ENCODE data around the gene CUX1. TPM values are rescaled to one million over a fixed set of nuclear protein-coding genes. Genes with fewer than 3 reads are reported as not detected.

CUX1 gene
- total and polyA plus RNA-seq, 2 of the 13 experiments (the other 11 are each of a cell fraction or from before 2014, with no cell fraction given) = 13.7 to 14.9 TPM

- TF ChIP-seq SYNCRIP (IDR thresholded peaks at IDR 0.05; ENCODE audit: insufficient read depth, low read depth, low read length) (no peak), GATA4 (IDR thresholded peaks at IDR 0.05; ENCODE audit: borderline replicate concordance, low read depth) (no peak), ZNF737 (CRISPR knock-in tag; IDR thresholded peaks at IDR 0.05; ENCODE audit: borderline replicate concordance) (no peak), ZNF121 (CRISPR knock-in tag; IDR thresholded peaks at IDR 0.05) (0 out of 2 replicates have a peak, but pooled peaks have one; percentile 15), ZBTB40 (IDR thresholded peaks at IDR 0.05) (no peak), ZBTB40 (CRISPR knock-in tag; IDR thresholded peaks at IDR 0.05) (no peak), ZSCAN30 (CRISPR knock-in tag; IDR thresholded peaks at IDR 0.05) (no peak), MXD4 (CRISPR knock-in tag; IDR thresholded peaks at IDR 0.05) (no peak), DMAP1 (CRISPR knock-in tag; IDR thresholded peaks at IDR 0.05) (no peak), MYC (CRISPR knock-in tag; IDR thresholded peaks at IDR 0.05; ENCODE audit: borderline replicate concordance) (peak; percentile 60; the same call in 1 of the 2 replicates), ZNF609 (CRISPR knock-in tag; IDR thresholded peaks at IDR 0.05; ENCODE audit: borderline replicate concordance) (no peak), NBN (conservative IDR thresholded peaks at IDR 0.05) (no peak)
Measured at GRCh38 chr7:102210787-102211186, 393.4 kb downstream of the CUX1 start (continued).
